Muscle of back (tissue), 11 donors: ENCODE measurements around the gene AICDA. TPM values are rescaled to one million over a fixed set of nuclear protein-coding genes. Genes with fewer than 3 reads are reported as not detected.

ENCODE experiments used
- DNase-seq, 3 donors: peaks; one replicate each; pipeline versions ENCODE4 v3.0.0 to v3.0.0-alpha.2; 2013
- polyA plus RNA-seq, 10 donors: library from polyadenylated mRNA; unstranded; fragments of 120-200 nt; gene quantifications; one replicate each; pipeline ENCODE4 v1.2.1, GENCODE V29; 2013; ENCODE audit not compliant: insufficient read length in 10 of 10

The AICDA gene
- polyA plus RNA-seq, 10 donors, result 0.22 to 0.74 (median 0.35) TPM

DNA sequence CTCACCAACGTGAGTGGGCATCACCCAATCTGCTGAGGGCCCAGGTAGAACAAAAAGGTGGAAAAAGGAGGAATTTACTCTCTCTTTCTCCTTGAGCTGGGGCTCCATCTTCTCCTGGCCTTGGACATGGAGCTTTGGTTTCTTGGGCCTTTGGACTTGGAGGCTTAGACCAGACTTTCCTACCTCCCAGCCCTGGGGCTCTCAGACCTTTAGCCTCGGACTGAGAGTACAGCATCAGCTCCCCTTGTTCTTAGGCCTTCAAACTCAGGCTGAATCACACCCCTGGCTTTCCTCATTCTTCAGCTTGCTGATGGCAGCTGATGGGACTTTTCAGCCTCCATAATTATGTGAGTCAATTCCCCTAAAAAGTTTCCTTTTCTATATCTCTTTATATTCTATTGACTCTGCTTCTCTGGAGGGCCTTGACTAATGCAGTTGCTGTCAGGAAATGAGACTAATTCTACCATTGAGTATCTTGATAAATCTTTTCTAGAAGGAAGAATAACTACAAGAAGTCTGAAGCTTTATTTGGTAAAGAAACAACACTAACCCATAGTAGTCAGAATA is 56.0 kb downstream of the AICDA start:
- no peak for DNase-seq

DNA sequence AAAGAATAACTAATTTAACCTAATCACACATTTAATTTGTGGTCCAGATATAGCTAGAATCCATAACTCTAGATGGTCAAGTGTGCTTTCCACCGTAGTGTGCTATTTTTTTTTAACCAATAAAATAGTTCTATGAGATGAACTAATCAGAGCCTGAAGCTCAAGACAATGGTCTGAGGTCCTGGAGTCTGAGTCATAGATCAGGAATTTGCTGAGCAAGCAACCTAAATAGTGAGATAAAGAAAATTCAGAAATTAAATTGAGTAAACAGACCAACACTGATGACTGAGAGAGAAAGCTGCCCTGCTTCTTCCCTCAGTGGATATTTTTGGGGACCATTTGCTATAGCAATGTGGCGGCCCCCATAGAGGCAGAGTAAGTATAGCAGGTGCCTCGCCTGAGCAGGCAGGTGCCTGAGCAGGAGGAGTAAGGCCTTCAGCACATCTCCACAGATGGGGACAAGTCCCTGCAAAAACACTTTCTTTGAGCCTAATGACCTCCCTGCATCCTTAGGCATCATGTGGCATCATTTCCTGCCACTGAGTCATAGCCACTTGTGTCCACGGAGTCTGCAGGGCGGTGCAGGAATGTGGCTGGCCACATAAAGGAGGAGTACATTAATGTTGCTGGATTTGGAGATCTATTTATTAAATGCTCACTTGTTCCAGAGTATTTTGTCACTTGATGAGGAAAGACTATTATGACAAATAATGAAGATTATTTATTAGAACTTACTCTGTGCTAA is 58.0 kb downstream of the AICDA start:
- DNase-seq, result no peak

- DNase-seq, result no peak
These were observed 59.5 kb downstream of the AICDA start for GRCh38 chr12:8553088-8553627.

Other genes starting within 250 kb of the AICDA start
- not detected for gene CLEC6A, start 156.9 kb downstream of the AICDA start, polyA plus RNA-seq
- gene CLEC4D, start 99.4 kb downstream of the AICDA start, polyA plus RNA-seq, result under 1 TPM in 2 of 10 donors, not detected in 8; 0.12 to 0.13 TPM
- under 1 TPM in 2 of 10 donors, not detected in 8; 0.14 to 0.21 TPM for gene CLEC4E, start 72.0 kb downstream of the AICDA start, polyA plus RNA-seq
- gene MFAP5, start 50.0 kb upstream of the AICDA start, polyA plus RNA-seq, result 100 to 1,000 TPM; 120 to 304 (median 173) TPM
- gene RIMKLB, start 85.1 kb upstream of the AICDA start, polyA plus RNA-seq, result 100 to 1,000 TPM in 3 of 10 donors, 10 to 100 TPM in 7; 62.8 to 123 (median 80.6) TPM
- gene A2ML1, start 209.8 kb upstream of the AICDA start, polyA plus RNA-seq, result 1 to 10 TPM in 2 of 10 donors, under 1 TPM in 7, not detected in 1; 0.08 to 9.2 (median 0.27) TPM